GM19025 (cell line): ENCODE data around the gene MOBP.

ENCODE experiments used
- ATAC-seq: cut with Tn5 transposase; IDR thresholded peaks from one replicate; pipeline ENCODE4 v1.9.1; 2021; ENCODE audit warnings: mild to moderate bottlenecking, low read depth, moderate library complexity; ENCODE audit not compliant: unreplicated experiment

The MOBP gene

GRCh38 chr3:39491014-39491413 lies 23.5 kb downstream of the MOBP start:
- no peak for ATAC-seq

GRCh38 chr3:39491733-39492350 lies 24.4 kb downstream of the MOBP start:
- no peak for ATAC-seq

DNA sequence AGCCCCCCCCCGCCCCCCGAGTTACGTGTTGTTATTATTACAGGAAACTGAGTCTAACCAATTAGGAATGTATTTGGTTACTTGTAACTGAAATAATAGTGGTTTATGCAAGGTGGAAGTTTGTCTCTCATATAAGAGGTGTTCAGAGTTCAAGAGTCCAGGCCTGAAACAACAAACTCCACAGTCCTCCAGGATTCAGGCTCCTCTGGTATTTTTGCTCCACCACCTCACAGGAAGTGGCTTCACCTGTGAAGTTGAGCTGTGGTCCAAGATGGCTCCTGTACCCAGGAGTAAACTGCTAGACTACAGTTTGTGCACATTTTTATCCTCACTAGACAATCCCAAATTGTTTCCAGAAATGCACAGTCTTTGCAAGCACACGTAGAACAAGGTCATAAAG lies 27.3 kb downstream of the MOBP start:
- no peak for ATAC-seq

- ATAC-seq, result no peak
Measured at GRCh38 chr3:39497753-39498152, 30.3 kb downstream of the MOBP start.

DNA sequence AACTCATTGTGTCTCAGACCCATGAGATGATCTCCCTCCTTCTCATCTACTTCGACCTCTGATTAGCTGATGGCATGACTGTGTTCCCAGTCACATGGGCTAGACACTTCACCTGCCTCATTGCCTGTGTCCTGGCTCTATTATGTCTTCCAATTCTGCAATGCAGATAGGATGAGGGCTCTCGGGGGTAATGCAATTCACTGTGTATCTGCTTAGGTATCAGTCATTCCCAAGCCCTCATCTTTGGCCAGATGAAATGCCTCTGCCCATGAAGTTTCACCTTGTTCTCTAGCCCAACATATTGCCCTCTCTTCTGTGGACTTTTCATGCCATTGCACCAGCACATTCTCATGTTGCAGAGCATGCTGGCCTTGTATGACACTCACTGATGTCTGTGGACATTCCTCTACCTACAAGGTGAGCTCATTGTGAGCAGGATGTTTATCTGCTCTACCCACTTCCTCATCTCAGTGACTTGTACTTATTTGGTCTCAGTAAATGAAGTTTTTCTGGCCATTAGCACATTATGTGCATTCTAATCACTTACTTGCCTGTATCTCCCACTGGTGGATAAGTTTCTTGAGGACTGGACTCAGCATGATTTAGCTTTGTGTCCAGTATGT lies 32.3 kb downstream of the MOBP start:
- ATAC-seq, result no peak

- ATAC-seq, result no peak
Measured at GRCh38 chr3:39501059-39501458, 33.6 kb downstream of the MOBP start.

- no peak for ATAC-seq
Measured at GRCh38 chr3:39501968-39502837, 34.7 kb downstream of the MOBP start.

DNA sequence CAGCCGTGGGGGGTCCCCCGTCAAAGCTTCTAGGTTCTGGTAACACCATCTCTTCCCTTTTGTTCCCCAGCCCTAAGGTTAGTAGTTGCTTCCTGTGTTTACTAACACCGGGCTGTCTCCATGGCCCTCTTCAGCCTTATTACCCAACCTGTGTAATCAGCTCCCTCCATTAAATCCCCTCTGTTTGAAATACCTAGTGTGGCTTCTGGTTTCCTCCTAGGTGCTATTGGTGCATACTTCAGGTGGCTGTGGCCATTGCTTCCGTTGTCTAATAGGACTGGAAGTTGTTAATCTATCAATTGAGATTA lies 35.3 kb downstream of the MOBP start:
- no peak for ATAC-seq

DNA sequence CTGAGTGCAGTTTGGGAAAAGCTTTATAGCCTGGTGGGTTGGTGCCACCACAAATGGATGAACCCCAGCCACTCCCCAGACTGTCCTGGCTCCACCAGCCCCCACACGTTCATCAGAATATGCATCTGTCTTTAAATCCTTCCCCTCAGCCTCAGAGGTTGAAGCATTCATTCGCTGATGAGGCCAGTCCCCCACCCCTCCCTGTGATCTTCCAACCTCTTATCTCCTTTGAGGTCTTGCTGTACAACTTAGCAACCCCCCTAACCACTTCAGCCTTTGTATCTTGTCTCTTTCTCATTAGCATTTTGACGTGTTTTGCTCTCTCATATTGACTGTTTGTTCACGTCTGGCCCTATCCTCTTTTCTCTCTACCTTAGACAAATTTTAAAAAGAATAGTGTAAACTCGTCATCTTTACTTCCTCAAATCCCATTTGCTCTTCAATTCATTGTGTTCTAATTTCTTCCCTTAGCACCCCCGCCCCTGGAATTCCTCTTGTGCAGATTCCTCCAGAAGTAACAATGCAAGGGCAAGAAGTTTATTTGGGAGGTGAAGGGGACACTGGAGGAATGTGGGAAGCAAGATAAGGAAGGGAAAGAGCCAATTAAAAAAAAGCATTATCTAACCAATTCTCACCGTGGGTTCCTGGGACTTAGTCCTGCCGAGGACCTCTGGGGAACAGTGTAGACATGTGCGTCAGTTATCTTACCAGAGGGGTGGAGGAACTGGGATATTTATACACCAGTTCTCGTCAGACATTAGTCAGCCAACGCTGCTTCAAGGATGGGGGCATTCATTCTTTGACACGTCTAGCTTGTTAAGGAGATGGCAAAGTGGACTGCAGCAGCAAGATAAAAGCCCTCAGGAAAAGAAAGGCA lies 38.6 kb downstream of the MOBP start:
- no peak for ATAC-seq

- ATAC-seq, result no peak
Measured at GRCh38 chr3:39506863-39507262, 39.4 kb downstream of the MOBP start.

- ATAC-seq, result no peak
Measured at GRCh38 chr3:39513791-39514369, 46.4 kb downstream of the MOBP start.

GRCh38 chr3:39515681-39516441 lies 48.4 kb downstream of the MOBP start:
- ATAC-seq, result no peak

GRCh38 chr3:39519103-39519502 lies 51.6 kb downstream of the MOBP start:
- no peak for ATAC-seq

GRCh38 chr3:39519554-39520288 lies 52.2 kb downstream of the MOBP start:
- no peak for ATAC-seq

- no peak for ATAC-seq
Measured at GRCh38 chr3:39521456-39521855, 54.0 kb downstream of the MOBP start.

GRCh38 chr3:39524107-39524506 lies 56.6 kb downstream of the MOBP start:
- no peak for ATAC-seq

GRCh38 chr3:39528844-39529243 lies 61.4 kb downstream of the MOBP start:
- no peak for ATAC-seq

DNA sequence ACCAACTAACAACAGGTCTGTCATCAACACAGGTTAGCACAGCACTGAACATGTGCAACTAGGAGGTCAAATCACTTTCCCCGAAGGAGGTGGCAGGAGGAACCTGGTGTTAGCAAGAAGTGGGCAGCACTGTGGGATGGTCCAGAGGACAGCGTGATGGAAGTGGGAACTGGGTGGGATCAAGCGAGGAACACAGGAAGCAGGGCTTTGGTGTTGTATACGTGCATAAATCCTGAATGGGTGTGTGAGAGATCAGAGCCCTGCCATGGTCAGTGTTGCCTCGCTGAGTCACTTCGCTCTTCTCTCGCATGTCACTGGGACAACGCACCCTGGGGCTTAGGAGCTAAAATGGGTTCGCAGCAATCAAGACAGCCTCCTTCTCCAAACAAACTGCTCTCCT lies 62.1 kb downstream of the MOBP start:
- no peak for ATAC-seq

GRCh38 chr3:39531066-39531465 lies 63.6 kb downstream of the MOBP start:
- ATAC-seq, result no peak
